GM06990 (cell line): Measurements from ENCODE around the gene BTAF1.

ENCODE experiments used
- DNase-seq: peaks from one replicate; pipeline ENCODE4 v3.0.0-alpha.2; 2011; ENCODE audit not compliant: insufficient read length; ENCODE audit errors: extremely low read depth
- H3K27me3 ChIP-seq: replicated peaks from 2 replicates; pipeline ENCODE4 v1.6.0; 2011; ENCODE audit warnings: low read length; ENCODE audit not compliant: control insufficient read depth, insufficient read depth
- H3K36me3 ChIP-seq: 2 replicates; pipeline ENCODE4 v1.5.1; 2011; ENCODE audit warnings: low read length; ENCODE audit not compliant: control insufficient read depth, insufficient read depth
- H3K4me3 ChIP-seq: replicated peaks from 2 replicates; pipeline ENCODE4 v1.5.1; 2011; ENCODE audit warnings: low read depth, mild to moderate bottlenecking, control low read depth, low read length
- CTCF ChIP-seq: IDR thresholded peaks from 2 replicates; pipeline ENCODE4 v1.5.1; 2011; ENCODE audit warnings: low read length, control low read depth, mild to moderate bottlenecking, inconsistent platforms; ENCODE audit not compliant: insufficient read depth, poor library complexity, severe bottlenecking

BTAF1 gene

DNA sequence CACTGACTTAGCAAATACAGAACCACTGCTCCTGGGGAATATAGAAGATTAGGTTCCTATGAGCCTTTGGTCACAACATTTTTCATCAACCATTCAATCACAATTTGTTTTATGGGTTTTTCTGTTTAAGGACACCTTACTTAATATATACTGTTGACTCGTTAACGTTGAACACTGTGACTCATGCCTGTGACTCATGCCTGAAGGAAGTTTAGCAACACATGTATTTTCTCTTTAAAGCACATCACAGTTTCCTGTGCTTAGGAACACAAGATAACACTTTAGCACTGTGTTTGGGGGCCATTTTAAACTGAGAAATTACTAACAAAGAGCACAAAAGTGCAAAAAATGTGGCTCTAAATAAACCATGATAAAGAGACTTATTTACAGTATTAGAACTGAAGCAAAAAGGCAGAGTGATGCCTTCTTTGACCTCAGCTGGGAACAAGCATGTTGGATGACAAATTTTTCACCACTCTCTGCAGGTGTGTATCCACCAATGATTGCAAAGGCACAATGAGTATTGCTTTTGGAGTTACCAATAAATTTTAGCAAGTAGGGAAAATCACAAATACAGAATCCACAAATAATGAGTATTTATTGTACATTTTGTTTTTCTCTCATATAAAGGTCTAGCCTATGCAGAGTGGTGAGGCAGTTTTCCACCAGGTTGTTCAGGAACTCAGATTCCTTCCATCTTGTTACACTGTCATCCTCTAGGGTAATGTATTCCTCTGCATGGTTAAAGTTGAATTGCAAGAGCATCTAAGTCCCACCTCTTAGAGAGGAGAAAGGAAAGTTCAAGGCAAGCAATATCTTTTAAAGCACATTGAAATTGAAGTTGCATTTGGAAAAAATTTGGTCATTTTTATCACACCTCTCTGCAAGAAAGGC is 21.5 kb upstream of the BTAF1 start:
- no peaks in the 10 kb centered on the region for H3K27me3 ChIP-seq
- TF ChIP-seq CTCF: no peak
- no peak for DNase-seq
- H3K36me3 ChIP-seq: no peaks in the 10 kb centered on the region
- H3K4me3 ChIP-seq: no peak overlapping the region

GRCh38 chr10:91907033-91907594 is 16.5 kb upstream of the BTAF1 start:
- Histone ChIP-seq H3K36me3 (no peaks in the 10 kb centered on the region), H3K27me3 (no peaks in the 10 kb centered on the region), H3K4me3 (no peak overlapping the region)
- no peak for DNase-seq
- no peak for TF ChIP-seq CTCF

DNA sequence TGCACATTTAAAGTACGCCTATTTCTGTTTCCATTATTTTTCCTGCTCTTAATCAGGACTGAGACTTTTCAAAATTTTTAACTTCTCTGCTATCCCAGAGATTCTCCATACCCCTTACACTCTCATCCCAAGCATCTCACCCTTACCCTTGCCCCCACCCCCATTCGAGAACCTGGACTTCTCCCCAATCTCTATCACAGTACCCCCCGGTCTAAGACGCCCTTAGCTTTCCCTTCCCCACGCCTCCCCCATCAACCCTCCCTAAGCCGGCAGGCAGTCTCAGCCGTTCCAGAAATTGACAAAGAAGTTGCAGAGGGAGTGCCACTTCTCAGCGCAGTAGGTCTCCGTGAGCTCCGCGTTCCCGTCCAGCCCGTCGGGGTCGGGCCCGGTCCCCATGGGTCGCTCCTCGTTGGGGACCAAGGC is 15.6 kb upstream of the BTAF1 start:
- Histone ChIP-seq H3K36me3 (no peaks in the 10 kb centered on the region), H3K4me3 (peak overlapping the region; percentile 70), H3K27me3 (no peaks in the 10 kb centered on the region)
- DNase-seq: no peak
- TF ChIP-seq CTCF: no peak

DNA sequence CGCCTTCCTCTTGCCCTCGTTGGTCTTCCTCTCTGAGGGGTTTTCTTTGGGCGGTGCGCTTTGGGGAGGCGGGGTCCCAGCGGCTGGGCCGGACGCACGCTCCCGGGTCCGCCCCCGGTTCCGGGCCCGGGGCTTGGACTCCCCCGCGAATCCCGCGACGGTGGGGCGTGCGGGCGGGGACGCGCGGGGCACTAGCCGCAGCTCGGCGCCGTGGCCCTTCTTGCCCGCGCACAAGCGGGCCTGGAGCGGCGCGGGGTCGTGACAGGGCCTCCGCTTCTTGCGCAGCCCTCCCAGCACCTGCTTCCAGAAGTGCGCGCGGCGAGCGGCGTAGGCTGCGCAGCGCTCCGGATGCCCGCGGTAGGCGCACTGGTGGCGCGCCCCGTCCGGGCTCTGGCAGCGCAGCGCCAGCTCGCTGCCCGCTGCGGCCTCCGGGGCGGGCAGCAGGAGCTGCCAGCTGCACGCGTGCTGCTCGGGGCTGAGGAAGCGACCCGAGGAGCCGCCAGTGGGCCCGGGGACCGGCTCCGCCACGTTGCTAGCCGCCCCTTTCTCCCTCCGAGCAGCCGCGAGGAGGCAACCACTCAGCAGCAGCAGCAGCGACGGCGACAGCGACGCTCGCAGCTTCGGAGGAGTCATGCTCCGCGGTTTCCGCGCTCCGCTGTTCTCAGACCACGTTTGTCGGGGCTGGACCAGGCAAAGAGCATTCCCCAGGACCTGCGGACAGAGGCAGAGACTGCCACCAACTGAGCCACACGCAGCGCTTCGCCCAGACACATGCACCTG is 15.0 kb upstream of the BTAF1 start:
- Histone ChIP-seq H3K4me3 (peak overlapping the region; percentile 70), H3K27me3 (no peaks in the 10 kb centered on the region), H3K36me3 (no peaks in the 10 kb centered on the region)
- TF ChIP-seq CTCF: peak; percentile 75
- DNase-seq: peak; percentile 86

GRCh38 chr10:91909117-91909677 is 14.4 kb upstream of the BTAF1 start, which contains the start of gene FGFBP3:
FGFBP3 (minus strand) TSS chr10:91909486; CDS start chr10:91908969, 517 bp downstream.
- H3K4me3 ChIP-seq: peak within 1 kb of the TSS; percentile 70
- DNase-seq: no peak

More at GRCh38 chr10:91909117-91909677, 14.4 kb upstream of the BTAF1 start, which contains the start of gene FGFBP3:
- no peak for TF ChIP-seq CTCF
- Histone ChIP-seq H3K27me3 (no peaks in the 10 kb centered on the region), H3K36me3 (no peaks in the 10 kb centered on the region)
